Vagina (tissue), 2 donors: Measurements from ENCODE around the gene AKAP6.

ENCODE experiments used
- POLR2A ChIP-seq, 2 donors: fragments of 450-650 bp; IDR thresholded peaks; one replicate each; pipeline ENCODE4 v1.6.1; 2017; ENCODE audit warnings: antibody characterized with exemption in 2 of 2, mild to moderate bottlenecking in 2 of 2, moderate library complexity in 2 of 2
- POLR2AphosphoS5 ChIP-seq, 2 donors: sonication (generic); formaldehyde crosslinking; IDR thresholded peaks; one replicate each; pipeline ENCODE4 v1.9.0; 2017; ENCODE audit warnings: antibody characterized with exemption in 2 of 2, mild to moderate bottlenecking in 2 of 2, low read depth in 1 of 2; ENCODE audit not compliant: insufficient read depth in 1 of 2
- TF ChIP-seq, protein P1 (sequence below), 3 experiments: fragments of 450-650 bp in 2 of 3; fragments of 200-600 bp in 1 of 3; sonication (generic) in 1 of 3; IDR thresholded peaks; one replicate each; pipeline ENCODE4 v1.5.1; 2017 to 2019; ENCODE audit warnings: antibody characterized with exemption in 3 of 3, mild to moderate bottlenecking in 2 of 3, moderate library complexity in 2 of 3

- no peak for TF ChIP-seq POLR2AphosphoS5 (IDR thresholded peaks at IDR 0.05; ENCODE audit: insufficient read depth in 1 of 2, low read depth in 1 of 2)
- no peak for TF ChIP-seq POLR2A (IDR thresholded peaks at IDR 0.05)
- TF ChIP-seq, protein P1, sequence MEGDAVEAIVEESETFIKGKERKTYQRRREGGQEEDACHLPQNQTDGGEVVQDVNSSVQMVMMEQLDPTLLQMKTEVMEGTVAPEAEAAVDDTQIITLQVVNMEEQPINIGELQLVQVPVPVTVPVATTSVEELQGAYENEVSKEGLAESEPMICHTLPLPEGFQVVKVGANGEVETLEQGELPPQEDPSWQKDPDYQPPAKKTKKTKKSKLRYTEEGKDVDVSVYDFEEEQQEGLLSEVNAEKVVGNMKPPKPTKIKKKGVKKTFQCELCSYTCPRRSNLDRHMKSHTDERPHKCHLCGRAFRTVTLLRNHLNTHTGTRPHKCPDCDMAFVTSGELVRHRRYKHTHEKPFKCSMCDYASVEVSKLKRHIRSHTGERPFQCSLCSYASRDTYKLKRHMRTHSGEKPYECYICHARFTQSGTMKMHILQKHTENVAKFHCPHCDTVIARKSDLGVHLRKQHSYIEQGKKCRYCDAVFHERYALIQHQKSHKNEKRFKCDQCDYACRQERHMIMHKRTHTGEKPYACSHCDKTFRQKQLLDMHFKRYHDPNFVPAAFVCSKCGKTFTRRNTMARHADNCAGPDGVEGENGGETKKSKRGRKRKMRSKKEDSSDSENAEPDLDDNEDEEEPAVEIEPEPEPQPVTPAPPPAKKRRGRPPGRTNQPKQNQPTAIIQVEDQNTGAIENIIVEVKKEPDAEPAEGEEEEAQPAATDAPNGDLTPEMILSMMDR (IDR thresholded peaks at IDR 0.05), result no peak
Measured at GRCh38 chr14:32329690-32330285, 690 bp downstream of the AKAP6 start.
